DOHH2 (cell line): Measurements from ENCODE around the gene TNFRSF13B.

Experiments used
- H3F3A ChIP-seq: fragments of 200-600 bp; sonication (generic), shearing (Covaris generic); 2 replicates; pipeline ENCODE4 v1.6.0; 2016; ENCODE audit warnings: antibody characterized with exemption, mild to moderate bottlenecking; ENCODE audit not compliant: control insufficient read depth, insufficient read depth
- H3K27ac ChIP-seq: fragments of 200-600 bp; sonication (generic); 2 replicates; pipeline ENCODE4 v1.5.1; 2014; ENCODE audit warnings: low read depth, mild to moderate bottlenecking, low read length, moderate library complexity
- H3K27me3 ChIP-seq: fragments of 200-600 bp; sonication (generic); 2 replicates; pipeline ENCODE4 v1.6.1; 2014; ENCODE audit warnings: mild to moderate bottlenecking, low read length, mixed read lengths; ENCODE audit not compliant: control insufficient read depth
- H3K36me3 ChIP-seq: fragments of 200-600 bp; sonication (generic); 2 replicates; pipeline ENCODE4 v1.6.1; 2014; ENCODE audit warnings: mild to moderate bottlenecking, low read length, moderate library complexity, mixed read lengths; ENCODE audit not compliant: control insufficient read depth
- H3K4me1 ChIP-seq: fragments of 200-600 bp; sonication (generic); 2 replicates; pipeline ENCODE4 v1.6.1; 2014; ENCODE audit warnings: mild to moderate bottlenecking, low read length, mixed read lengths; ENCODE audit not compliant: control insufficient read depth
- H3K4me2 ChIP-seq: fragments of 200-600 bp; sonication (generic); 2 replicates; pipeline ENCODE4 v1.6.0; 2014; ENCODE audit warnings: mild to moderate bottlenecking, low read length, moderate library complexity
- H3K4me3 ChIP-seq: fragments of 200-600 bp; sonication (generic); 2 replicates; pipeline ENCODE4 v1.5.1; 2014; ENCODE audit warnings: mild to moderate bottlenecking, low read length, mixed read lengths
- H3K79me2 ChIP-seq: fragments of 200-600 bp; sonication (generic); 2 replicates; pipeline ENCODE4 v1.6.1; 2014; ENCODE audit warnings: mild to moderate bottlenecking, low read length, mixed read lengths; ENCODE audit not compliant: control insufficient read depth
- H3K9me2 ChIP-seq: fragments of 200-600 bp; sonication (generic); replicated peaks from 2 replicates; pipeline ENCODE4 v1.6.1; 2014; ENCODE audit warnings: mild to moderate bottlenecking, low read length, mixed read lengths; ENCODE audit not compliant: control insufficient read depth
- H3K9me3 ChIP-seq: fragments of 200-600 bp; sonication (generic); 2 replicates; pipeline ENCODE4 v1.6.1; 2014; ENCODE audit warnings: antibody characterized with exemption, low read length, mixed read lengths; ENCODE audit not compliant: control insufficient read depth, insufficient read depth
- H4K20me1 ChIP-seq: fragments of 200-600 bp; sonication (generic); 2 replicates; pipeline ENCODE4 v1.6.0; 2014; ENCODE audit warnings: low read depth, mild to moderate bottlenecking, antibody characterized with exemption, low read length, moderate library complexity; ENCODE audit not compliant: control insufficient read depth, insufficient read depth
- CTCF ChIP-seq: fragments of 200-600 bp; sonication (generic); IDR thresholded peaks from one replicate; pipeline ENCODE4 v1.5.1; 2014; ENCODE audit warnings: antibody characterized with exemption, mild to moderate bottlenecking, low read depth, low read length; ENCODE audit not compliant: poor library complexity, severe bottlenecking
- EZH2phosphoT487 ChIP-seq: fragments of 200-600 bp; sonication (generic); IDR thresholded peaks from 2 replicates; pipeline ENCODE4 v1.6.1; 2017; ENCODE audit warnings: borderline replicate concordance, mild to moderate bottlenecking, antibody characterized with exemption, low read length, moderate library complexity, mixed read lengths

The TNFRSF13B gene

DNA sequence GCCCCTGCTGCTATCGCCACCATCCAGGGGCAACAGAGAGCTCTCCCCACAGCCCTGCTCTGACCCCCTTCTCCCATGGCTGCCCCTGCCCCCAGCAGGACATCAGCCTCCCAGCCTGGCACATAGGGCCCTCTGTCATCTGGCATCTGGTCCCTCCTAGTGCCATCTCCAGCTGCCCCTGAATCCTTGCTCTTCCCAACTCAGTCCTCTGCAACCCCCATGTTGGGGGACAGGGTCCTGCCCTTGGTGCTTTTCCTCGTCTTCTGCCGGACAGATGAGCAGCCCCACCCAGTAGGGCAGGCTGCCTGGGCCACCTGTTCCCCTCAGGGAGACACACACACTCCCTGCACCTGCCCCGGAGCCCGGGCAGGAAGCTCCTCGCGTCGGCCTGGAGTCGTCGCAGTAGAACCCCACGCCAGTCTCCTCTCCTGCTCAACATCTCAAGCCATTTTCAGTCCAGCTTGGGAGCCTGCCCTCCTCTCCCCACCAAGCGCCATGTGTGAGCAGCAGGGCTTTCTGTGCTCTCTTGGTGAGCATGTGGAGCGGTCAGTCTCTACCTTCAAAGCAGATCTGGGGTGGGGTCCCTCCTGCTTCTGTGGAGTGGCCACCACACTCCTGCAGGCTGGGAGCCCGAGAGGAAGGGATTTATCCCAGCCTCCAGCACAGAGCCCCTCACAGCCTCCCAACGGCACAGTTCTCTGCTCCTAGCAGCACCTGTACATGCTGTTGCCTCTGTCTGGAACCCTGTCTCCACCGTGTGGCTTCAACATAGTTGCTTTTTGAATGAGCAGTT lies 28.2 kb downstream of the TNFRSF13B start:
- Histone ChIP-seq H4K20me1 (no peaks in the 10 kb centered on the region), H3K4me1 (peaks cover 41% of the 10 kb centered on the region), H3K4me2 (no peak overlapping the region), H3K79me2 (no peaks in the 10 kb centered on the region), H3K36me3 (0 out of 2 replicates have a peak, but pooled peaks cover 3% of the 10 kb centered on the region), H3F3A (peaks cover 3% of the 10 kb centered on the region; the same call in 1 of the 2 replicates), H3K27me3 (peaks cover 25% of the 10 kb centered on the region), H3K27ac (no peak overlapping the region), H3K4me3 (no peak overlapping the region), H3K9me3 (peaks cover 10% of the 10 kb centered on the region; the same call in 1 of the 2 replicates), H3K9me2 (no peaks in the 10 kb centered on the region)
- TF ChIP-seq CTCF (no peak), EZH2phosphoT487 (no peak)

DNA sequence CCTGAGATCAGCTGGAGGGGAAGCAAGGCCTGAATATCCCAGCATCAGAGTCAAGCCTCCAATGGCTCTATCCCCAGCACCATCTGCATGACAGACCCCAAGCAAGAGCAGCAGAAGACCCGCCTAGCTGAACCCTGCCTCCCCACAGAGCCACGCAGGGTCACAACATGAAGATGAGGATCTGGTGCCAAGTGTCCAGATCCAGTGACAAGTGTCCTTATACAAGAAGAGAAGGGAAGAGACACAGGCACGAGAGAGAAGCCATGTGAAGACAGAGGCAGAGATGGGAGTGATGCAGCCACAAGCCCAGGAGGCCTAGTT lies 28.9 kb downstream of the TNFRSF13B start:
- Histone ChIP-seq H3K27me3 (peaks cover 31% of the 10 kb centered on the region), H4K20me1 (no peaks in the 10 kb centered on the region), H3K79me2 (no peaks in the 10 kb centered on the region), H3K36me3 (no peaks in the 10 kb centered on the region), H3K4me1 (peaks cover 35% of the 10 kb centered on the region), H3F3A (peaks cover 3% of the 10 kb centered on the region; the same call in 1 of the 2 replicates), H3K27ac (no peak overlapping the region), H3K9me2 (no peaks in the 10 kb centered on the region), H3K4me2 (no peak overlapping the region), H3K9me3 (peaks cover 4% of the 10 kb centered on the region; the same call in 1 of the 2 replicates), H3K4me3 (no peak overlapping the region)
- TF ChIP-seq CTCF = no peak
- TF ChIP-seq EZH2phosphoT487 = no peak

GRCh38 chr17:16942141-16943031 lies 29.5 kb downstream of the TNFRSF13B start:
- H3K36me3 ChIP-seq = no peaks in the 10 kb centered on the region
- H3K4me2 ChIP-seq = no peak overlapping the region
- H3K79me2 ChIP-seq = no peaks in the 10 kb centered on the region
- no peak overlapping the region for H3K4me3 ChIP-seq
- H3K9me3 ChIP-seq = no peaks in the 10 kb centered on the region
- TF ChIP-seq CTCF = no peak
- no peak for TF ChIP-seq EZH2phosphoT487
- no peaks in the 10 kb centered on the region for H3K9me2 ChIP-seq
- no peaks in the 10 kb centered on the region for H4K20me1 ChIP-seq
- H3K4me1 ChIP-seq = peaks cover 29% of the 10 kb centered on the region
- peaks cover 34% of the 10 kb centered on the region for H3K27me3 ChIP-seq
- H3F3A ChIP-seq = no peaks in the 10 kb centered on the region
- no peak overlapping the region for H3K27ac ChIP-seq
